ENCODE results near the gene RNF19B. TPM values are rescaled to one million over a fixed set of nuclear protein-coding genes. Genes with fewer than 3 reads are reported as not detected.

Gene RNF19B
- total and polyA plus RNA-seq, 7 donors: 10.4 to 32.5 (median 18.8) TPM

GRCh38 chr1:32928715-32929114 is 35.9 kb downstream of the RNF19B start:
- WGBS, 3 donors: 87 to 90% (median 90%) methylated on average over 8 of the region's 8 CpGs
- DNase-seq (no peak), ATAC-seq (no peak)
- H3K27ac ChIP-seq: no peak overlapping the region
- no peaks in the 10 kb centered on the region for H3K9me3 ChIP-seq
- intact Hi-C loops (cut with DNase I): no loop called here
- H3K4me1 ChIP-seq: no peaks in the 10 kb centered on the region
- TF ChIP-seq CTCF (IDR thresholded peaks at IDR 0.05): no peak
- no peaks in the 10 kb centered on the region for H3K36me3 ChIP-seq (ENCODE audit: insufficient read depth in 1 of 2, low read depth in 1 of 2)
- no peak overlapping the region for H3K4me3 ChIP-seq
- peaks cover 0 to 16% (median 12%) of the 10 kb centered on the region in 3 donors for H3K27me3 ChIP-seq (ENCODE audit: insufficient read depth in 3 of 3, low read length in 2 of 3)

- intact Hi-C loops (cut with DNase I): no loop called here
- H3K36me3 ChIP-seq (ENCODE audit: insufficient read depth in 1 of 2, low read depth in 1 of 2): no peaks in the 10 kb centered on the region
- H3K9me3 ChIP-seq: no peaks in the 10 kb centered on the region
- 88 to 92% (median 88%) methylated on average over 2 of the region's 2 CpGs for WGBS, 3 donors
- ATAC-seq (no peak), DNase-seq (no peak)
- H3K4me3 ChIP-seq: no peak overlapping the region
- TF ChIP-seq CTCF (IDR thresholded peaks at IDR 0.05): no peak
- H3K4me1 ChIP-seq: no peaks in the 10 kb centered on the region
- peaks cover 0 to 16% (median 12%) of the 10 kb centered on the region in 3 donors for H3K27me3 ChIP-seq (ENCODE audit: insufficient read depth in 3 of 3, low read length in 2 of 3)
- no peak overlapping the region for H3K27ac ChIP-seq
Observed at GRCh38 chr1:32928285-32928684, 36.3 kb downstream of the RNF19B start.

- Histone ChIP-seq H3K9me3 (no peaks in the 10 kb centered on the region), H3K4me1 (no peaks in the 10 kb centered on the region), H3K36me3 (ENCODE audit: insufficient read depth in 1 of 2, low read depth in 1 of 2) (no peaks in the 10 kb centered on the region), H3K4me3 (no peak overlapping the region), H3K27ac (no peak overlapping the region), H3K27me3 (ENCODE audit: insufficient read depth in 3 of 3, low read length in 2 of 3) (peaks cover 0 to 19% (median 12%) of the 10 kb centered on the region in 3 donors)
- WGBS, 3 donors: 90 to 97% (median 94%) methylated on average over 2 of the region's 2 CpGs
- DNase-seq: no peak
- TF ChIP-seq CTCF (IDR thresholded peaks at IDR 0.05): no peak
- intact Hi-C loops (cut with DNase I): no loop called here
- no peak for ATAC-seq
Observed at GRCh38 chr1:32927441-32927840, 37.2 kb downstream of the RNF19B start.

GRCh38 chr1:32926562-32926961 is 38.0 kb downstream of the RNF19B start:
- intact Hi-C loops (cut with DNase I): no loop called here
- TF ChIP-seq CTCF (IDR thresholded peaks at IDR 0.05): no peak
- 84 to 85% (median 85%) methylated on average over 6 of the region's 6 CpGs for WGBS, 3 donors

More at GRCh38 chr1:32926562-32926961, 38.0 kb downstream of the RNF19B start:
- ATAC-seq: no peak
- H3K4me3 ChIP-seq: no peak overlapping the region
- DNase-seq: no peak
- H3K27ac ChIP-seq: no peak overlapping the region
- H3K9me3 ChIP-seq: no peaks in the 10 kb centered on the region
- peaks cover 0 to 19% (median 12%) of the 10 kb centered on the region in 3 donors for H3K27me3 ChIP-seq (ENCODE audit: insufficient read depth in 3 of 3, low read length in 2 of 3)
- H3K4me1 ChIP-seq: no peaks in the 10 kb centered on the region
- H3K36me3 ChIP-seq (ENCODE audit: insufficient read depth in 1 of 2, low read depth in 1 of 2): no peaks in the 10 kb centered on the region

Measured in psoas muscle (tissue), 8 donors.